HepG2 (cell line): ENCODE results near the gene HFM1. TPM values are rescaled to one million over a fixed set of nuclear protein-coding genes. Genes with fewer than 3 reads are reported as not detected.

Experiments
- ARHGAP35 ChIP-seq: sonication (generic); formaldehyde crosslinking; IDR thresholded peaks from 2 replicates; pipeline ENCODE4 v1.9.0; 2022; ENCODE audit warnings: mild to moderate bottlenecking, inconsistent platforms, moderate library complexity, missing genetic modification reagents, borderline replicate concordance
- CCDC6 ChIP-seq: sonication (generic); formaldehyde crosslinking; IDR thresholded peaks from 2 replicates; pipeline ENCODE4 v1.8.1; 2022; ENCODE audit warnings: mild to moderate bottlenecking, missing genetic modification reagents, moderate library complexity
- ERF ChIP-seq: IDR thresholded peaks from 2 replicates; pipeline ENCODE4 v1.6.1; 2018; ENCODE audit warnings: missing biosample characterization, missing genetic modification reagents
- GABPA ChIP-seq, 2 experiments: IDR thresholded peaks; 2 replicates each; pipeline ENCODE4 v1.6.1; 2011 to 2016; ENCODE audit warnings: low read depth in 2 of 2, low read length in 1 of 2, missing biosample characterization in 1 of 2, missing genetic modification characterization in 1 of 2
- MED13 ChIP-seq: sonication (generic); formaldehyde crosslinking; IDR thresholded peaks from 2 replicates; pipeline ENCODE4 v1.5.0; 2020; ENCODE audit warnings: missing genetic modification reagents
- MTA3 ChIP-seq: sonication (generic); formaldehyde crosslinking; IDR thresholded peaks from 2 replicates; pipeline ENCODE4 v1.4.0; 2020; ENCODE audit warnings: missing genetic modification reagents
- SPEN ChIP-seq: sonication (generic); formaldehyde crosslinking; IDR thresholded peaks from 2 replicates; pipeline ENCODE4 v1.5.1; 2020; ENCODE audit warnings: low read depth, mild to moderate bottlenecking, missing genetic modification reagents
- TBX2 ChIP-seq: sonication (generic); formaldehyde crosslinking; IDR thresholded peaks from 2 replicates; pipeline ENCODE4 v1.5.0; 2020; ENCODE audit warnings: missing genetic modification reagents, mild to moderate bottlenecking, borderline replicate concordance
- TGIF2 ChIP-seq: IDR thresholded peaks from 2 replicates; pipeline ENCODE4 v1.6.1; 2016; ENCODE audit warnings: control low read depth, missing compliant biosample characterization
- ZNF235 ChIP-seq: sonication (generic); formaldehyde crosslinking; IDR thresholded peaks from 2 replicates; pipeline ENCODE4 v1.8.1; 2023; ENCODE audit warnings: mild to moderate bottlenecking, missing genetic modification reagents, borderline replicate concordance
- ZNF333 ChIP-seq: sonication (generic); formaldehyde crosslinking; IDR thresholded peaks from 2 replicates; pipeline ENCODE4 v1.4.0; 2020; ENCODE audit warnings: mild to moderate bottlenecking, missing genetic modification reagents, borderline replicate concordance
- ZNF552 ChIP-seq: sonication (generic); formaldehyde crosslinking; IDR thresholded peaks from 2 replicates; pipeline ENCODE4 v1.9.0; 2022; ENCODE audit warnings: missing genetic modification reagents, mild to moderate bottlenecking, borderline replicate concordance
- ZNF589 ChIP-seq: sonication (generic); formaldehyde crosslinking; conservative IDR thresholded peaks from 2 replicates; pipeline ENCODE4 v1.8.0; 2022; ENCODE audit warnings: mild to moderate bottlenecking, moderate library complexity, missing genetic modification reagents
- ZNF776 ChIP-seq: sonication (generic); formaldehyde crosslinking; IDR thresholded peaks from 2 replicates; pipeline ENCODE4 v1.4.0; 2020; ENCODE audit warnings: mild to moderate bottlenecking, missing genetic modification reagents
- polyA plus RNA-seq, 8 experiments: library from polyadenylated mRNA; depleted of rRNA in 3 of 8; stranded (reverse) in 7 of 8; unstranded in 1 of 8; fragments of >200 nt; fragmentation: Illumina TruSeq in 4 of 8; extraction: Trizol in 4 of 8; gene quantifications; 2 replicates each; pipeline versions ENCODE4 v1.2.1 to v1.2.3, GENCODE V29; 2011 to 2016; ENCODE audit warnings: low read depth in 4 of 8, missing spikeins in 1 of 8, mixed read lengths in 1 of 8; ENCODE audit not compliant: insufficient read depth in 1 of 8
- total RNA-seq, 5 experiments: library from RNA; depleted of rRNA; stranded (reverse); fragments of >200 nt; fragmentation: Illumina TruSeq; extraction: Trizol; gene quantifications; 2 replicates each; pipeline ENCODE4 v1.2.3, GENCODE V29; 2016; ENCODE audit warnings: low read depth in 1 of 5
- TF ChIP-seq, protein P1 (sequence below), 2 experiments: sonication (generic) in 1 of 2; formaldehyde crosslinking in 1 of 2; IDR thresholded peaks; 2 replicates each; pipeline versions ENCODE4 v1.4.0 to v1.6.1; 2016 to 2020; ENCODE audit warnings: borderline replicate concordance in 1 of 2, low read depth in 1 of 2, mild to moderate bottlenecking in 1 of 2, missing genetic modification reagents in 1 of 2
- TF ChIP-seq, protein P2 (sequence below): IDR thresholded peaks from 2 replicates; pipeline ENCODE4 v1.6.1; 2012; ENCODE audit warnings: inconsistent platforms
- TF ChIP-seq, protein P3 (sequence below): sonication (generic); formaldehyde crosslinking; IDR thresholded peaks from 2 replicates; pipeline ENCODE4 v1.5.0; 2020; ENCODE audit warnings: mild to moderate bottlenecking, missing genetic modification reagents, moderate library complexity
- TF ChIP-seq, protein P4 (sequence below): sonication (generic); formaldehyde crosslinking; IDR thresholded peaks from 2 replicates; pipeline ENCODE4 v1.4.0; 2020; ENCODE audit warnings: mild to moderate bottlenecking, missing genetic modification reagents

The HFM1 gene
- total and polyA plus RNA-seq, 2 of the 13 experiments (the other 11 are each of a cell fraction or from before 2014, with no cell fraction given) = 0.29 to 1.4 TPM

DNA sequence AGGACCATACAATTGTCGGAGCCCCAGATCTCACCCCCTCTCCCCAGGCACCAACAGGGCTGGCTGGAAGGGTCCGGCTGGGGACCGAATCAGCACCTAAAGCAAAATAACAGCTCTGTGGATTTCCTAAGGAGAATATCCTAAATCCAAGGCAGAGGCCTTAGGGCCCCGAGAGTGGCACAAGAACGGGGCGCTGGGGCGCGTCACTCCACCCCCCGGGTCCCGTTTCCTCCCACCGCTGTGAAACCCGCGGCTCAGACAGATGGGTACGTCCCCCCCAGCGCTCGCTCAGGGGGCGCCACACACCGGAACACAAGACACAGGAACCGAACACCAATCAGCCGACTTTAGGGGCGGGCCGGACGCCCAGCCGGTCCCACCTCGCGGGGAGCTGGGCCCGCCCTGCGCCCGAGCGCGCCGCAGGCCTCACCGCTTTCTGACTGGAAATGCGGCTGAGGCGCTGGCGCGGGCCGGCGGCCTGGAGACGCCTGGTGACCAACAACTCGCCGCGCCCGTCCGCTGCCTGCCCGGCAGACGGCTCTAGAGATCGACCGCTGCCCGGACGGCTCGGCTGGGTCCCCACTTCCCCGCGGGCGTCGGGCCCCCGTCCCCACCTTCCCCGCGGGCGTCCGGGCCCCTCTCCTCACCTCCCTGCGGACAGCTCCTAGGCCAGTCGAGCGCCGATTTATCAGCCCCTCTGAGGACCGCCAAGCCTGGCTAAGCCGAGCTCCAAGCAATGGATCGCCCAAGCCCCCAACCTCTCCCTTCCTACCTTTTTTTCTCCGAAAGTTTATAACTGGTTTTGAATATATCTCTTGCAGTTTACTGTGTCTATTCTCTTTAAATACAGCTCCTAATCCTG lies at the start of gene HFM1 (continued):
- TF ChIP-seq, protein P1, sequence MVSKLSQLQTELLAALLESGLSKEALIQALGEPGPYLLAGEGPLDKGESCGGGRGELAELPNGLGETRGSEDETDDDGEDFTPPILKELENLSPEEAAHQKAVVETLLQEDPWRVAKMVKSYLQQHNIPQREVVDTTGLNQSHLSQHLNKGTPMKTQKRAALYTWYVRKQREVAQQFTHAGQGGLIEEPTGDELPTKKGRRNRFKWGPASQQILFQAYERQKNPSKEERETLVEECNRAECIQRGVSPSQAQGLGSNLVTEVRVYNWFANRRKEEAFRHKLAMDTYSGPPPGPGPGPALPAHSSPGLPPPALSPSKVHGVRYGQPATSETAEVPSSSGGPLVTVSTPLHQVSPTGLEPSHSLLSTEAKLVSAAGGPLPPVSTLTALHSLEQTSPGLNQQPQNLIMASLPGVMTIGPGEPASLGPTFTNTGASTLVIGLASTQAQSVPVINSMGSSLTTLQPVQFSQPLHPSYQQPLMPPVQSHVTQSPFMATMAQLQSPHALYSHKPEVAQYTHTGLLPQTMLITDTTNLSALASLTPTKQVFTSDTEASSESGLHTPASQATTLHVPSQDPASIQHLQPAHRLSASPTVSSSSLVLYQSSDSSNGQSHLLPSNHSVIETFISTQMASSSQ (IDR thresholded peaks at IDR 0.05; ENCODE audit: low read depth) = no peak
- TF ChIP-seq, protein P1 (CRISPR knock-in tag; IDR thresholded peaks at IDR 0.05; ENCODE audit: borderline replicate concordance) = 0 out of 2 replicates have a peak, but pooled peaks have one; percentile 28
- TF ChIP-seq ZNF552 (CRISPR knock-in tag) (no peak), MED13 (CRISPR knock-in tag) (no peak), ARHGAP35 (CRISPR knock-in tag) (0 out of 2 replicates have a peak, but pooled peaks have one; percentile 59), ZNF589 (CRISPR knock-in tag) (no peak), ZNF235 (CRISPR knock-in tag) (0 out of 2 replicates have a peak, but pooled peaks have one; percentile 46), TGIF2 (CRISPR knock-in tag) (no peak), ZNF333 (CRISPR knock-in tag) (peak; percentile 50; the same call in 1 of the 2 replicates), CCDC6 (CRISPR knock-in tag) (peak; percentile 46; the same call in 1 of the 2 replicates), MTA3 (CRISPR knock-in tag) (no peak), TBX2 (CRISPR knock-in tag) (peak; percentile 36; the same call in 1 of the 2 replicates), ERF (CRISPR knock-in tag) (0 out of 2 replicates have a peak, but pooled peaks have one; percentile 40), GABPA (IDR thresholded peaks at IDR 0.05; ENCODE audit: low read depth, low read length) (0 out of 2 replicates have a peak, but pooled peaks have one; percentile 9), GABPA (CRISPR knock-in tag; IDR thresholded peaks at IDR 0.05; ENCODE audit: low read depth) (0 out of 2 replicates have a peak, but pooled peaks have one; percentile 6), SPEN (CRISPR knock-in tag) (peak; percentile 79), ZNF776 (peak; percentile 21; the same call in 1 of the 2 replicates)
- TF ChIP-seq, protein P2, sequence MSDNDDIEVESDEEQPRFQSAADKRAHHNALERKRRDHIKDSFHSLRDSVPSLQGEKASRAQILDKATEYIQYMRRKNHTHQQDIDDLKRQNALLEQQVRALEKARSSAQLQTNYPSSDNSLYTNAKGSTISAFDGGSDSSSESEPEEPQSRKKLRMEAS = peak; percentile 51; the same call in 1 of the 2 replicates
- TF ChIP-seq, protein P3, sequence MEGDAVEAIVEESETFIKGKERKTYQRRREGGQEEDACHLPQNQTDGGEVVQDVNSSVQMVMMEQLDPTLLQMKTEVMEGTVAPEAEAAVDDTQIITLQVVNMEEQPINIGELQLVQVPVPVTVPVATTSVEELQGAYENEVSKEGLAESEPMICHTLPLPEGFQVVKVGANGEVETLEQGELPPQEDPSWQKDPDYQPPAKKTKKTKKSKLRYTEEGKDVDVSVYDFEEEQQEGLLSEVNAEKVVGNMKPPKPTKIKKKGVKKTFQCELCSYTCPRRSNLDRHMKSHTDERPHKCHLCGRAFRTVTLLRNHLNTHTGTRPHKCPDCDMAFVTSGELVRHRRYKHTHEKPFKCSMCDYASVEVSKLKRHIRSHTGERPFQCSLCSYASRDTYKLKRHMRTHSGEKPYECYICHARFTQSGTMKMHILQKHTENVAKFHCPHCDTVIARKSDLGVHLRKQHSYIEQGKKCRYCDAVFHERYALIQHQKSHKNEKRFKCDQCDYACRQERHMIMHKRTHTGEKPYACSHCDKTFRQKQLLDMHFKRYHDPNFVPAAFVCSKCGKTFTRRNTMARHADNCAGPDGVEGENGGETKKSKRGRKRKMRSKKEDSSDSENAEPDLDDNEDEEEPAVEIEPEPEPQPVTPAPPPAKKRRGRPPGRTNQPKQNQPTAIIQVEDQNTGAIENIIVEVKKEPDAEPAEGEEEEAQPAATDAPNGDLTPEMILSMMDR (CRISPR knock-in tag) = peak; percentile 47
- TF ChIP-seq, protein P4, sequence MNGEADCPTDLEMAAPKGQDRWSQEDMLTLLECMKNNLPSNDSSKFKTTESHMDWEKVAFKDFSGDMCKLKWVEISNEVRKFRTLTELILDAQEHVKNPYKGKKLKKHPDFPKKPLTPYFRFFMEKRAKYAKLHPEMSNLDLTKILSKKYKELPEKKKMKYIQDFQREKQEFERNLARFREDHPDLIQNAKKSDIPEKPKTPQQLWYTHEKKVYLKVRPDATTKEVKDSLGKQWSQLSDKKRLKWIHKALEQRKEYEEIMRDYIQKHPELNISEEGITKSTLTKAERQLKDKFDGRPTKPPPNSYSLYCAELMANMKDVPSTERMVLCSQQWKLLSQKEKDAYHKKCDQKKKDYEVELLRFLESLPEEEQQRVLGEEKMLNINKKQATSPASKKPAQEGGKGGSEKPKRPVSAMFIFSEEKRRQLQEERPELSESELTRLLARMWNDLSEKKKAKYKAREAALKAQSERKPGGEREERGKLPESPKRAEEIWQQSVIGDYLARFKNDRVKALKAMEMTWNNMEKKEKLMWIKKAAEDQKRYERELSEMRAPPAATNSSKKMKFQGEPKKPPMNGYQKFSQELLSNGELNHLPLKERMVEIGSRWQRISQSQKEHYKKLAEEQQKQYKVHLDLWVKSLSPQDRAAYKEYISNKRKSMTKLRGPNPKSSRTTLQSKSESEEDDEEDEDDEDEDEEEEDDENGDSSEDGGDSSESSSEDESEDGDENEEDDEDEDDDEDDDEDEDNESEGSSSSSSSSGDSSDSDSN (CRISPR knock-in tag) = peak; percentile 90; the same call in 1 of the 2 replicates
